Karpas-422 (cell line): ENCODE results near the gene PSMB7. TPM values are rescaled to one million over a fixed set of nuclear protein-coding genes. Genes with fewer than 3 reads are reported as not detected.

ENCODE experiments used
- DNase-seq: peaks from one replicate; pipeline ENCODE4 v3.0.0-alpha.2; 2015
- H2AFZ ChIP-seq: fragments of 200-600 bp; sonication (generic); 2 replicates; pipeline ENCODE4 v1.6.1; 2014; ENCODE audit warnings: antibody characterized with exemption, low read length, mixed read lengths
- H3K27ac ChIP-seq: fragments of 200-600 bp; sonication (generic); 2 replicates; pipeline ENCODE4 v1.5.1; 2014; ENCODE audit warnings: mild to moderate bottlenecking, low read length, moderate library complexity
- H3K27me3 ChIP-seq: fragments of 200-600 bp; sonication (generic); 2 replicates; pipeline ENCODE4 v1.6.1; 2014; ENCODE audit warnings: low read length, mixed read lengths
- H3K36me3 ChIP-seq: fragments of 200-600 bp; sonication (generic); 2 replicates; pipeline ENCODE4 v1.6.1; 2014; ENCODE audit warnings: low read length, mixed read lengths; ENCODE audit not compliant: insufficient read depth
- H3K4me1 ChIP-seq: fragments of 200-600 bp; sonication (generic); 2 replicates; pipeline ENCODE4 v1.6.1; 2014; ENCODE audit warnings: mild to moderate bottlenecking, low read length, mixed read lengths
- H3K4me2 ChIP-seq: fragments of 200-600 bp; sonication (generic); 2 replicates; pipeline ENCODE4 v1.6.1; 2014; ENCODE audit warnings: low read length, low read depth, mild to moderate bottlenecking; ENCODE audit not compliant: poor library complexity, severe bottlenecking
- H3K4me3 ChIP-seq: fragments of 200-600 bp; sonication (generic); 2 replicates; pipeline ENCODE4 v1.5.1; 2014; ENCODE audit warnings: mild to moderate bottlenecking, antibody characterized with exemption, low read length, mixed read lengths
- H3K79me2 ChIP-seq: fragments of 200-600 bp; sonication (generic); 2 replicates; pipeline ENCODE4 v1.6.1; 2014; ENCODE audit warnings: mild to moderate bottlenecking, low read length, mixed read lengths
- H3K9ac ChIP-seq: fragments of 200-600 bp; sonication (generic); 2 replicates; pipeline ENCODE4 v1.6.0; 2014; ENCODE audit warnings: low read length
- H3K9me2 ChIP-seq: fragments of 200-600 bp; sonication (generic), shearing (Covaris generic); replicated peaks from 2 replicates; pipeline ENCODE4 v1.6.0; 2014; ENCODE audit warnings: mild to moderate bottlenecking, low read length, moderate library complexity; ENCODE audit not compliant: insufficient read depth
- H3K9me3 ChIP-seq: fragments of 300-700, 200-600 bp; sonication (generic); 2 replicates; pipeline ENCODE4 v1.6.1; 2014; ENCODE audit warnings: low read length, mixed read lengths
- H4K20me1 ChIP-seq: fragments of 200-600 bp; sonication (generic); 2 replicates; pipeline ENCODE4 v1.6.1; 2014; ENCODE audit warnings: mild to moderate bottlenecking, antibody characterized with exemption, low read length, low read depth; ENCODE audit not compliant: insufficient read depth
- total RNA-seq: library from RNA; depleted of rRNA; stranded (reverse); fragments of >200 nt; shearing (Covaris generic); gene quantifications from 2 replicates; pipeline ENCODE4 v1.2.3, GENCODE V29; 2014; ENCODE audit warnings: low replicate concordance

PSMB7 gene
- total RNA-seq, 1 experiment from 2014 or later: 119 TPM

DNA sequence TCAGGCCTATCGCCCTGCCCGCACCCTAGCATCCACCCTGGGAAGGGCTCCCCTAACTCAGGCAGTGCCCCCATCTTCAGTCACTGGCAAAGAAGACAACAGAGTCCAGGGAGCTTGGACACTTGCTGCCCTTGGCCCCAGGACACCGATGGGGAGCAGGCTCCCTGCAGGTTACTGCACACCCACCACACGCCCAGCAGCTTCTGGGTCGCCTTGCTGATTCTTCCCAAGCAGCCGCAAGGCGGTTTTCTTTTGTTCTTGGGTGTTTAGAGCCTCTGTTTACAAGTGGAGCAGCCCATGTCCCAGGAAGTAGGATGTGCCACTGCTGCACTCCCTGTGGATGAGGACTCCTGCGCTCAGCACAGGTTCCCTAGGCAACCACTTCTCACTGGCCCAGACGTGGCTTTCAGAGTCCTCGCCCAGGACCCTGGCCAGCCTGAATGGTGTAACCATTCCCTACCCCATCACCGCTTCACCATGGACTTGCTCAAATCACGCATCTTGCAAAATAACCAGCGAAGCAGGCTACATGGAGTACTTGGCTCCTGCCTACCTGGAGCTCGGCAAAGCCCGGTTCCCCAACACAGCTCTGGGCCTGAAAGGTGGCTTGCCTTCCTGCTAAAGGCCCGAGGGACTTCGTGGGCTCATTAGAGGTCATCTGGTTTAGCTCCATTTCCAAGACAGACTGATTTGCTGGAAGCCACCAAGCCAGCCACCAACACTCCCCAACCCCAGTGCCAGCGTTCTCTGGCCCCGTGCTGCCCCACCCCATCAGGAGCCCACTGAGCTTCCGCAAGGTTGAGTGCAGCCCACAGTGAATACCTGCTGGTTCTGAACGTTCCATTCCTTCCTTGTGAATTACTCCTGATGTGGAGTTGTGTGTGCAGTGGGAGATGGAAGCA is 60.0 kb downstream of the PSMB7 start:
- no peak overlapping the region for H2AFZ ChIP-seq
- no peaks in the 10 kb centered on the region for H3K27me3 ChIP-seq
- H4K20me1 ChIP-seq: peaks cover 56% of the 10 kb centered on the region
- H3K9me3 ChIP-seq: no peaks in the 10 kb centered on the region
- no peak overlapping the region for H3K4me3 ChIP-seq
- no peak overlapping the region for H3K27ac ChIP-seq
- H3K9ac ChIP-seq: no peak overlapping the region
- H3K4me1 ChIP-seq: peaks cover 10% of the 10 kb centered on the region
- H3K79me2 ChIP-seq: peaks cover 20% of the 10 kb centered on the region
- H3K9me2 ChIP-seq: no peaks in the 10 kb centered on the region
- no peak overlapping the region for H3K4me2 ChIP-seq
- DNase-seq: no peak
- peaks cover 31% of the 10 kb centered on the region; the same call in 1 of the 2 replicates for H3K36me3 ChIP-seq

DNA sequence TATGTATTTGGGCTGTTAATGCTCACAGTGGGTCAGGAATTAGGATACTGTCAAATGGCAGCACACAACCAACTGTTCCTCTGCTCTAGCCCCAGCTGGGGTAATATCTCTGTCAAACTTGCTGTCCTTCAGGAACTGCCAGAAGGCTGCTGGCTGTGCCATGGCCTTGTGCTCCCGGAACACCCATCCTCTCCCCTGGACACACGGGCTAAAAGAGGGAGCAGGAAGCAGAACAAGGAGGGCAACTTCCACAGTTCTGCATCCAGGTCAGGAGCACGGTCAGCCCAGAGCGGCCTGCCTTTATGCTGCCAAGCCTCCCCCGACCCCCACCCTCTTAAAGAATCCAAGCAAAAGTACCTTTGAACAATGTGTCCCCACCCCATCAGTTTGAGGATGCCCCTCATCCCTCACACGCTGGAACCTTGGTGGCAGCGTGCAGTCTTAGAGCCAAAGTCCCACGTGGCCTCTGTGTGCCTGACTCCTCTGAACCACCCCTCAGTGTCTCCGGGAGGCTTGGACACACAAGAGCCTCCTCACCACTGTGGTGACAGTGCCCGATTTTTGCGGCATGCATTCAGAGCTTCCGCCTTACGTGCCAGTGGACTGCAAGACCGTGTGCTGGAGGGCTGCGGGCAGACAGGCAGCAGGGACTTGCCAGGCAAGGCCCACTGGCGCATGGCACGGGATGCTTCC is 60.8 kb downstream of the PSMB7 start:
- Histone ChIP-seq H2AFZ (no peak overlapping the region), H3K9me3 (no peaks in the 10 kb centered on the region), H3K79me2 (peaks cover 16% of the 10 kb centered on the region), H3K27me3 (no peaks in the 10 kb centered on the region), H3K4me2 (no peak overlapping the region), H3K4me1 (peaks cover 5% of the 10 kb centered on the region), H3K4me3 (no peak overlapping the region), H3K9me2 (no peaks in the 10 kb centered on the region), H4K20me1 (peaks cover 50% of the 10 kb centered on the region), H3K36me3 (peaks cover 36% of the 10 kb centered on the region; the same call in 1 of the 2 replicates), H3K9ac (no peak overlapping the region), H3K27ac (no peak overlapping the region)
- DNase-seq: no peak

- Histone ChIP-seq H2AFZ (no peak overlapping the region), H3K36me3 (peaks cover 42% of the 10 kb centered on the region), H3K9me3 (no peaks in the 10 kb centered on the region), H3K9ac (no peak overlapping the region), H3K4me1 (no peaks in the 10 kb centered on the region), H3K27ac (no peak overlapping the region), H3K27me3 (no peaks in the 10 kb centered on the region), H3K4me3 (no peak overlapping the region), H3K9me2 (no peaks in the 10 kb centered on the region), H3K79me2 (peaks cover 11% of the 10 kb centered on the region), H4K20me1 (peaks cover 45% of the 10 kb centered on the region; the same call in 1 of the 2 replicates), H3K4me2 (no peak overlapping the region)
- no peak for DNase-seq
Measured at GRCh38 chr9:124353811-124354274, 61.4 kb downstream of the PSMB7 start.

DNA sequence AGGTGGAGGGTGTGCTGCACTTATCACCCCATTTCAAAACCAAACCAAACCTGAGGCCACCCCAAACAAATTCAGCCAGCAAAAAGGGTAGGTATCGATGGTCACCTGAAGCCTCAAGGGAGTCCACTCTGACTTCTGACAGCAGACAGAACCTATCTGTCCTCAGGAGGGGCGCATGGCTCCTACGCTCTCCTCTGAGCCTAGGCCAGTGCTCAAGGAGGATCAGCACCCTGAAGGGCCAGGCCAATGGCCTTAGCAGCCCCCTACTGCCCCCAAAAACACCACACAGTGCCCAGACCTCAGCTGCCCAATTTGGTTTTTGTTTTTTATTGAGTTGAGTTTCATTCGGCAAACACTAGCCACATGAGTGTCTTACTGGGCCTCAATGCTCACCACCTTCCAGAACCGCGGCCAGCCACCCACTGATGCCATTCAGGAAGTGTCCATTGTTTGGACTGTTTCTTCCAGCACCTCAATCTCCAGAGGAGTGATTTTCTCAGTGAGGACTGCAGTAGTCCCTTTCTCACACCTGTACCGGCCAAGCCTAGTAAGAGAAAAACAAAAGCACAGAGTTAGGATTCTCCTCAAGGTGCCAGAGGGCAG is 62.0 kb downstream of the PSMB7 start:
- Histone ChIP-seq H3K9me3 (no peaks in the 10 kb centered on the region), H3K9me2 (no peaks in the 10 kb centered on the region), H3K9ac (no peak overlapping the region), H3K36me3 (peaks cover 48% of the 10 kb centered on the region), H3K27ac (no peak overlapping the region), H3K27me3 (no peaks in the 10 kb centered on the region), H4K20me1 (peaks cover 45% of the 10 kb centered on the region; the same call in 1 of the 2 replicates), H3K4me1 (no peaks in the 10 kb centered on the region), H3K79me2 (peaks cover 9% of the 10 kb centered on the region), H3K4me3 (no peak overlapping the region), H2AFZ (no peak overlapping the region), H3K4me2 (no peak overlapping the region)
- DNase-seq: no peak

GRCh38 chr9:124352616-124353015 is 62.6 kb downstream of the PSMB7 start:
- Histone ChIP-seq H3K27me3 (no peaks in the 10 kb centered on the region), H2AFZ (no peak overlapping the region), H3K9me3 (no peaks in the 10 kb centered on the region), H3K36me3 (peaks cover 51% of the 10 kb centered on the region), H3K79me2 (peaks cover 3% of the 10 kb centered on the region), H3K4me1 (no peaks in the 10 kb centered on the region), H3K4me2 (no peak overlapping the region), H3K27ac (no peak overlapping the region), H4K20me1 (peaks cover 40% of the 10 kb centered on the region; the same call in 1 of the 2 replicates), H3K4me3 (no peak overlapping the region), H3K9ac (no peak overlapping the region), H3K9me2 (no peaks in the 10 kb centered on the region)
- no peak for DNase-seq

DNA sequence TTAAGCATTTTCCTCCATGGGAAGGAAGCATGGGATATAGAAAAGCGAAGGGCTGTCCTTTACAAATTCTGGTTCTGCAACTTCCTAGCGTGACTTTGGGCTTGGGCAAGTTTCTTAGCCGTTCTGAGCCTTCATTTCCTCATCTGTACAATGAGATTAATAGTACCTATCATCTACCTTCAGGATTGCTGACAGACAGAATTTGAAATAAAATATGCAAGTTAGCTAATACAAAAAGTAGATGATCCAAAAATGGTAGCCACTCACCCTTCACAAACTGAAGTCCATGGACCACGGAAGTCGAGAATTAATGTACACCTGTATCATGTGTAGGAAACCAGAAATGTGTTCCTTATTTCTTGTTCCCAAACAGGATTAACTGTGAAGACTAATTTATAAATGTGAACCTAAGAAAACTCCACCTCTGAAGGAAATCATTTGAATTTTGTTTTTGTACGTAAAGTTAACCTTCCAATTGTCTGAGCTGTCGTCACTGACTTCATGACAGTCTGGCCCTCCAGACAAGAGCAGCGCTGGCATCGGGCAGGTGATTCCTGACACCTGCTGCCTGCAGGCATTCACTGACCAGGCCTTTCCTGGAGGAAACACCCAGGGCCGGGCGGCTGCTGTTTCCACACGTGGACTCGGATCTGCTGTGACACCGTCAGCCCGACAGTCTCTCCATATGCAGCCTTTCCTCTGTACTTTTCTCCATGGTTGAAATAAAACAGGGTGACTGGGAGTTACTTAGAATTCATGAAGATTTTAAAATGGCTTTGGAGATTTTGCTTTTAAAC is 63.4 kb downstream of the PSMB7 start:
- no peak overlapping the region for H3K27ac ChIP-seq
- peaks cover 33% of the 10 kb centered on the region; the same call in 1 of the 2 replicates for H4K20me1 ChIP-seq
- H3K4me3 ChIP-seq: no peak overlapping the region
- DNase-seq: no peak
- H3K9ac ChIP-seq: no peak overlapping the region
- no peaks in the 10 kb centered on the region for H3K9me3 ChIP-seq
- H2AFZ ChIP-seq: no peak overlapping the region
- no peaks in the 10 kb centered on the region for H3K27me3 ChIP-seq
- no peaks in the 10 kb centered on the region for H3K4me1 ChIP-seq
- H3K4me2 ChIP-seq: no peak overlapping the region
- H3K9me2 ChIP-seq: no peaks in the 10 kb centered on the region
- peaks cover 57% of the 10 kb centered on the region for H3K36me3 ChIP-seq
- no peaks in the 10 kb centered on the region for H3K79me2 ChIP-seq

DNA sequence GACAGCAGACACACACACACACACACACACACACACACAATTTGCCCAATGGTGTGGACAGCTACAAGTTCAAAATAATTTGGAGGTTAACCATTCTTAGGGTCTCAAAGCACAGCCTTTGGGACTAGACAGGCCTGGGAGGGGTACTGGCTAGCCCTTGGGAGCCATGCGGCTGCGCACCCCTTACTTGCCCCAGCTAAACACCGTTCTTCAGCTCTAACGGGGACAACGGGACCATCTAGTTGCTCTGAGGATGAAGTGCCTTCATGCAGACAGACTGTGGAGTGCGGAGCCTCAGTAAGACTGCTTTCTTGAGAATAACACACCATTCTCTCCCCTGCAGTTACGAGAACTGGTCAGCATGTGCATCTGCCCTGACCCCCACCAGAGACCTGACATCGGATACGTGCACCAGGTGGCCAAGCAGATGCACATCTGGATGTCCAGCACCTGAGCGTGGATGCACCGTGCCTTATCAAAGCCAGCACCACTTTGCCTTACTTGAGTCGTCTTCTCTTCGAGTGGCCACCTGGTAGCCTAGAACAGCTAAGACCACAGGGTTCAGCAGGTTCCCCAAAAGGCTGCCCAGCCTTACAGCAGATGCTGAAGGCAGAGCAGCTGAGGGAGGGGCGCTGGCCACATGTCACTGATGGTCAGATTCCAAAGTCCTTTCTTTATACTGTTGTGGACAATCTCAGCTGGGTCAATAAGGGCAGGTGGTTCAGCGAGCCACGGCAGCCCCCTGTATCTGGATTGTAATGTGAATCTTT is 64.6 kb downstream of the PSMB7 start:
- H3K9me2 ChIP-seq: no peaks in the 10 kb centered on the region
- no peaks in the 10 kb centered on the region for H3K79me2 ChIP-seq
- peaks cover 57% of the 10 kb centered on the region for H3K36me3 ChIP-seq
- no peaks in the 10 kb centered on the region for H3K27me3 ChIP-seq
- no peak overlapping the region for H3K27ac ChIP-seq
- no peak overlapping the region for H3K4me3 ChIP-seq
- DNase-seq: no peak
- peaks cover 26% of the 10 kb centered on the region; the same call in 1 of the 2 replicates for H4K20me1 ChIP-seq
- no peak overlapping the region for H3K9ac ChIP-seq
- H3K4me2 ChIP-seq: no peak overlapping the region
- no peaks in the 10 kb centered on the region for H3K4me1 ChIP-seq
- no peaks in the 10 kb centered on the region for H3K9me3 ChIP-seq
- no peak overlapping the region for H2AFZ ChIP-seq
